ENCODE measurements around the gene GYG1.

The GYG1 gene

GRCh38 chr3:149010966-149011365 is 19.6 kb downstream of the GYG1 start:
- TF ChIP-seq, protein P1, sequence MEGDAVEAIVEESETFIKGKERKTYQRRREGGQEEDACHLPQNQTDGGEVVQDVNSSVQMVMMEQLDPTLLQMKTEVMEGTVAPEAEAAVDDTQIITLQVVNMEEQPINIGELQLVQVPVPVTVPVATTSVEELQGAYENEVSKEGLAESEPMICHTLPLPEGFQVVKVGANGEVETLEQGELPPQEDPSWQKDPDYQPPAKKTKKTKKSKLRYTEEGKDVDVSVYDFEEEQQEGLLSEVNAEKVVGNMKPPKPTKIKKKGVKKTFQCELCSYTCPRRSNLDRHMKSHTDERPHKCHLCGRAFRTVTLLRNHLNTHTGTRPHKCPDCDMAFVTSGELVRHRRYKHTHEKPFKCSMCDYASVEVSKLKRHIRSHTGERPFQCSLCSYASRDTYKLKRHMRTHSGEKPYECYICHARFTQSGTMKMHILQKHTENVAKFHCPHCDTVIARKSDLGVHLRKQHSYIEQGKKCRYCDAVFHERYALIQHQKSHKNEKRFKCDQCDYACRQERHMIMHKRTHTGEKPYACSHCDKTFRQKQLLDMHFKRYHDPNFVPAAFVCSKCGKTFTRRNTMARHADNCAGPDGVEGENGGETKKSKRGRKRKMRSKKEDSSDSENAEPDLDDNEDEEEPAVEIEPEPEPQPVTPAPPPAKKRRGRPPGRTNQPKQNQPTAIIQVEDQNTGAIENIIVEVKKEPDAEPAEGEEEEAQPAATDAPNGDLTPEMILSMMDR (IDR thresholded peaks at IDR 0.05) = no peak

- TF ChIP-seq, protein P1 (IDR thresholded peaks at IDR 0.05) = no peak
Measured at GRCh38 chr3:149011676-149012075, 20.3 kb downstream of the GYG1 start.

GRCh38 chr3:149013726-149014125 is 22.4 kb downstream of the GYG1 start:
- TF ChIP-seq, protein P1 (IDR thresholded peaks at IDR 0.05) = no peak

DNA sequence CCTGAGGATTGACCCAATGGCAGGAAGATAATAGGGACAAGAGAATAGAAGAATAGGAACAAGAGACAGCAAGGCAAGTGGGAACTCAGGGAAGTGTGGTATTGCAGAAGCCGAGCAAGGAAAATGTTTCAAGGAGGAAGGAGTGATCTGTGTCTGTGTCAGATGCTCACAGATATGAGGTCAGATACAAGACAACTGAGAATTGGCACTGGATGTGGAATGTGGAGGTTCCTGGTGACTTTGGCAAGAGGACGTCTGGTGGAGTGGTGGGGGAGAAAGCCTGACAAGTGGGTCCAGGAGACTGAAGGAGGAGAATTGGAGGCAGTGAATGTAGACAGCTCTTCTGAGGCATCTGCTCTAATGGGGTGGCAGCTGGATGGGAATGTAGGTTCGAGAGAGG is 24.1 kb downstream of the GYG1 start:
- TF ChIP-seq, protein P1 (IDR thresholded peaks at IDR 0.05) = no peak

DNA sequence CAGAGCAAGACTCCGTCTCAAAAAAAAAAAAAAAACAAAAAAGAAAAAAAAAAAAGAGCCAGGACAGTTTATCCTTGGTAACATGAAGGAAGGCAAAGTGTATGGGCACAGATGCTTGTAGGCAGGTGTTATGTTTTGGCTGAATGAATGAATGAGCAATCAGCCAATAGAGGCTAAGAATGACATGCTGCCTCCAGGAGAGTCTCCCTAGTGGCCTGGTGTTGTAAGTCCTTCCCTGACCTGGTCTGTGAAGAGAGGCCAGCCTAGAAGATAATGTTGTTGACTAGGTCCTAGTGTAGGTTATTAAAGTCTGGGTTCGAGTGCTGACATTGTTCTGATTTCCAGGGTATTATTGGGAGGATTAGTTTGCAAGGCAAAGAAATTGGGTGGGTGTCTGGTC is 24.9 kb downstream of the GYG1 start:
- TF ChIP-seq, protein P1 (IDR thresholded peaks at IDR 0.05) = no peak

GRCh38 chr3:149016669-149017541 is 25.6 kb downstream of the GYG1 start:
- TF ChIP-seq, protein P1 (IDR thresholded peaks at IDR 0.05) = no peak

GRCh38 chr3:149018247-149018646 is 26.9 kb downstream of the GYG1 start:
- TF ChIP-seq, protein P1 (IDR thresholded peaks at IDR 0.05) = no peak
